HG03432 (cell line): ENCODE data around the gene CDC6.

Source experiments
- ATAC-seq: cut with Tn5 transposase; IDR thresholded peaks from one replicate; pipeline ENCODE4 v1.9.1; 2021; ENCODE audit warnings: mild to moderate bottlenecking, moderate library complexity; ENCODE audit not compliant: unreplicated experiment

CDC6 gene

GRCh38 chr17:40338941-40339649 lies 51.4 kb downstream of the CDC6 start:
- no peak for ATAC-seq

GRCh38 chr17:40340327-40340726 lies 52.6 kb downstream of the CDC6 start:
- ATAC-seq = no peak

GRCh38 chr17:40340880-40341807 lies 53.5 kb downstream of the CDC6 start:
- ATAC-seq = peak; percentile 71

GRCh38 chr17:40341808-40342503 lies 54.3 kb downstream of the CDC6 start:
- no peak for ATAC-seq

- no peak for ATAC-seq
Observed at GRCh38 chr17:40342504-40343218, 55.0 kb downstream of the CDC6 start.

GRCh38 chr17:40343219-40344119 lies 55.8 kb downstream of the CDC6 start:
- no peak for ATAC-seq

GRCh38 chr17:40344421-40345160 lies 56.9 kb downstream of the CDC6 start:
- no peak for ATAC-seq

GRCh38 chr17:40345161-40345993 lies 57.7 kb downstream of the CDC6 start:
- ATAC-seq = no peak

- ATAC-seq = no peak
Observed at GRCh38 chr17:40345994-40346764, 58.5 kb downstream of the CDC6 start.

GRCh38 chr17:40346765-40347158 lies 59.1 kb downstream of the CDC6 start:
- no peak for ATAC-seq

GRCh38 chr17:40347319-40348135 lies 59.8 kb downstream of the CDC6 start:
- ATAC-seq = no peak

GRCh38 chr17:40348136-40348504 lies 60.4 kb downstream of the CDC6 start:
- ATAC-seq = no peak

- ATAC-seq = no peak
Observed at GRCh38 chr17:40348562-40349476, 61.1 kb downstream of the CDC6 start.

GRCh38 chr17:40349477-40349894 lies 61.8 kb downstream of the CDC6 start:
- no peak for ATAC-seq

- no peak for ATAC-seq
Observed at GRCh38 chr17:40349895-40350688, 62.4 kb downstream of the CDC6 start.
